Measurements from ENCODE around the gene CEP95. TPM values are rescaled to one million over a fixed set of nuclear protein-coding genes. Genes with fewer than 3 reads are reported as not detected.

Gene CEP95
- polyA plus RNA-seq, 2 of the 4 experiments (the other 2 are of a cell fraction) = 30.0 to 73.0 TPM

DNA sequence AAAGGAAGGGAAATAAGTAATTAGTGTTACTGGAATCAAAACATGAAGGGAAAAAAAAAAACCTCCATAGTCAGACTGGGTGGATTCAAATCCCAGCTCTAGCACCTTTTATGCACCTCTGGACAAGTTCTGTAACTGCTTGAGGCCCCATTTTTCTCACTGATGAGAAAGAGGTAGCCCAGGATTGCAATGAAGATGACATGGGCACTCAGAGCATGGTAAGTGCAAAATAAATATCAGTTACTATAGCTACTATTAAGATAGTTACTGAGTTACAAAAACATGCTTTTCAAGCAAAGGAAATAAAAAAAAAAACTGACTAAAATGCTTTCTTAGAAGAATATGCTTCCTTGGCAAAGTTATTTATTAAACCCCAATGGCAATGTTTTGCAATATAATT is 58.8 kb downstream of the CEP95 start:
- Histone ChIP-seq H3K9me3 (no peaks in the 10 kb centered on the region), H3K27ac (no peak overlapping the region), H3K4me3 (no peak overlapping the region), H3K4me1 (no peaks in the 10 kb centered on the region), H3K4me2 (no peak overlapping the region)
- no peak for TF ChIP-seq JUNB (IDR thresholded peaks at IDR 0.05)
- ATAC-seq = peak; percentile 63 to 73; a peak in 5 of 6 replicates
- POLR2A ChIA-PET = no interaction called here
- DNase-seq (ENCODE audit: low read depth in 1 of 2, low spot score in 1 of 2) = peak in 1 of 2 experiments; percentile 16
- CTCF ChIA-PET = interaction anchor here (0.6 to 1.4 kb wide), 3 partner anchors 17 to 604 kb away, joined by 3 to 4 read pairs (median 3); no protein-coding TSS in a partner anchor
- no peak for FAIRE-seq

DNA sequence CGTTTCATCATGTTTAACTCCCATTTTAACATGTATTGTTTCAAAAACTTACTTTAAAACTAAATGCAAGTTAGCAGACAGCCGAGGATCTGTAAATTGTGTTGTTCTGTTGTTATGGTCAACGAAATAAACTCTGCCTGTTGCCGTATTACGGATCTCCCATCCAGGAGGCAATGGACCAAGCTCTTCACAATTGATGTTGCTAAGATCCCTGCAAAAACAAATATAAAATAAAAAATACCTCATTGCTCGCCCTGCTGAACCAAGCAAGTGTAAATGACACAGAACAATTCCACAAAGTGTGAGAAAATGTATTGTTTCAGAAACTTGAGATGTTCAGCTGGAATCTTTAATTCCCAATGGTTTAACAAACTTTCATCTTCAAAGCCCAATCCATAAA is 65.0 kb downstream of the CEP95 start:
- 94% methylated on average over 6 of the region's 6 CpGs for WGBS (ENCODE audit: missing lambda C conversion rate)
- Histone ChIP-seq H3K4me1 (0 out of 3 replicates have a peak, but pooled peaks cover 4% of the 10 kb centered on the region), H3K4me3 (no peak overlapping the region), H3K27ac (no peak overlapping the region), H3K4me2 (no peak overlapping the region), H3K9me3 (no peaks in the 10 kb centered on the region)
- TF ChIP-seq FOXS1 (CRISPR knock-in tag; IDR thresholded peaks at IDR 0.05) (no peak), ZSCAN20 (CRISPR knock-in tag; IDR thresholded peaks at IDR 0.05) (no peak), ZNF302 (CRISPR knock-in tag; IDR thresholded peaks at IDR 0.05) (no peak), JUNB (IDR thresholded peaks at IDR 0.05) (no peak), EHF (CRISPR knock-in tag; IDR thresholded peaks at IDR 0.05) (no peak), RARB (CRISPR knock-in tag; IDR thresholded peaks at IDR 0.05) (no peak)
- CTCF ChIA-PET = interaction anchor here (1.7 to 1.8 kb wide), 2 partner anchors 24 to 28 kb away, joined by 5 to 6 read pairs; no protein-coding TSS in a partner anchor
- FAIRE-seq (no peak), ATAC-seq (no peak), DNase-seq (ENCODE audit: low read depth in 1 of 2, low spot score in 1 of 2) (no peak)
- POLR2A ChIA-PET = no interaction called here

DNA sequence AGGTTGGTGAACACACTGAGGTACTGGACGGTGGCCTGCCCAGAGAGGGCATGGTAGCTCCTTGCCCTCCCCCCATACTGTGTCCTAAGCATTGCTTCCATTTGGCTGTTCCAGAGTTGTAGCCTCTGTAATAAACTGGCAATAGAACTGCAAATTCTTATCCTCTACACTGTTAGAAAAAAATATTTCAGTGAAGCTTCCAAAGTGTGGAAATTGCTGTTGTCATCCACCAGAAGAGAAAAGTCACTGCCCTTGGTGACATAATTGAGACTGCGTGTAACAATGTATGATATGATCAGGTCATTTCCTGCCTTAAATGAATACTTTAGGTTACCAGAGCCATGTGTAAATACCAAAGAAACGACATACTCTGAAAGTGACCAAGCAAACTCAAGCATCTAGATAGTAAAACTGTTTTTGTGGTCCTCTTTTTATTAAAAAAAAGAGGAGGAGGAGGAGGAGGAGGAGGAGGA is 65.9 kb downstream of the CEP95 start:
- ChIA-PET POLR2A (no interaction called here), CTCF (interaction anchor here (0.8 to 1.8 kb wide), 4 partner anchors 10 to 27 kb away, joined by 3 to 6 read pairs (median 5); no protein-coding TSS in a partner anchor)
- TF ChIP-seq MAZ (IDR thresholded peaks at IDR 0.05; ENCODE audit: borderline replicate concordance, low read depth, low read length) (no peak), KDM1A (IDR thresholded peaks at IDR 0.05; ENCODE audit: low read depth) (no peak), HEYL (CRISPR knock-in tag; IDR thresholded peaks at IDR 0.05) (no peak), SREBF2 (IDR thresholded peaks at IDR 0.05) (no peak), EHF (CRISPR knock-in tag; IDR thresholded peaks at IDR 0.05) (no peak), JUN (IDR thresholded peaks at IDR 0.05) (no peak)
- TF ChIP-seq, protein P1, sequence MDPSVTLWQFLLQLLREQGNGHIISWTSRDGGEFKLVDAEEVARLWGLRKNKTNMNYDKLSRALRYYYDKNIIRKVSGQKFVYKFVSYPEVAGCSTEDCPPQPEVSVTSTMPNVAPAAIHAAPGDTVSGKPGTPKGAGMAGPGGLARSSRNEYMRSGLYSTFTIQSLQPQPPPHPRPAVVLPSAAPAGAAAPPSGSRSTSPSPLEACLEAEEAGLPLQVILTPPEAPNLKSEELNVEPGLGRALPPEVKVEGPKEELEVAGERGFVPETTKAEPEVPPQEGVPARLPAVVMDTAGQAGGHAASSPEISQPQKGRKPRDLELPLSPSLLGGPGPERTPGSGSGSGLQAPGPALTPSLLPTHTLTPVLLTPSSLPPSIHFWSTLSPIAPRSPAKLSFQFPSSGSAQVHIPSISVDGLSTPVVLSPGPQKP (IDR thresholded peaks at IDR 0.05; ENCODE audit: low read depth, low read length) = no peak
- no peak overlapping the region for H3K4me2 ChIP-seq
- FAIRE-seq = no peak
- ATAC-seq = peak in 1 of 2 experiments; percentile 49; a peak in 2 of 6 replicates
- H3K27ac ChIP-seq = 0 out of 6 replicates have a peak overlapping the region, but pooled peaks of 1 of the 2 experiments have one; percentile 7
- no peaks in the 10 kb centered on the region for H3K9me3 ChIP-seq
- 46% methylated on average over 3 of the region's 3 CpGs for WGBS (ENCODE audit: missing lambda C conversion rate)
- 0 out of 3 replicates have a peak, but pooled peaks cover 4% of the 10 kb centered on the region for H3K4me1 ChIP-seq
- DNase-seq (ENCODE audit: low read depth in 1 of 2, low spot score in 1 of 2) = peak in 1 of 2 experiments; percentile 7
- no peak overlapping the region for H3K4me3 ChIP-seq

DNA sequence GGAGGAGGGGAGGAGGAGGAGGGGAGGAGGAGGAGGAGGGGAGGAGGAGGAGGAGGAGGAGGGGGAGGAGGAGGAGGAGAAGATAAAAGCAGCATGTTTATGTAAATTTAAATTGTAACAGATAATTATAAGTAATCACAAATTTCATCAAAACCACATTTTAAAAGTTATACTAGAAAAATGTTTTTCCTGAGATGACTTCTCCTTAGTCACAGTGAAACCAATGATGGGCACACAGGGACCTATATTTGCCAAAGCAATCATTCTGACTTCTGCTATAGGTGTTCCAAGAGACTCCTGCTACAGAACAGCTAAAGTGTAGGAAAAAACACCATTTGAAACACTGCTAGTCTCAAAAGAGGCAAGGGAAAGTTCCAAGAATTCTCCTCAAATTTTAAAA is 66.4 kb downstream of the CEP95 start:
- H3K9me3 ChIP-seq = no peaks in the 10 kb centered on the region
- ATAC-seq (peak in 1 of 2 experiments; percentile 30; a peak in 2 of 6 replicates), DNase-seq (ENCODE audit: low read depth in 1 of 2, low spot score in 1 of 2) (no peak), FAIRE-seq (no peak)
- H3K4me3 ChIP-seq = no peak overlapping the region
- POLR2A ChIA-PET = no interaction called here
- 0 out of 3 replicates have a peak, but pooled peaks cover 4% of the 10 kb centered on the region for H3K4me1 ChIP-seq
- H3K4me2 ChIP-seq = no peak overlapping the region
- CTCF ChIA-PET = interaction anchor here (0.8 to 3.9 kb wide), 6 partner anchors 9 to 178 kb away, joined by 3 to 21 read pairs (median 5); no protein-coding TSS in a partner anchor
- no peak overlapping the region for H3K27ac ChIP-seq
- no peak for TF ChIP-seq CBX8 (IDR thresholded peaks at IDR 0.05)
- no peak for TF ChIP-seq RFX5 (IDR thresholded peaks at IDR 0.05)
- no peak for TF ChIP-seq NR3C1 (IDR thresholded peaks at IDR 0.05)
- TF ChIP-seq TFCP2L1 (CRISPR knock-in tag; IDR thresholded peaks at IDR 0.05) = no peak
- TF ChIP-seq MAZ (IDR thresholded peaks at IDR 0.05; ENCODE audit: borderline replicate concordance, low read depth, low read length) = no peak
- TF ChIP-seq TP53 (CRISPR knock-in tag; IDR thresholded peaks at IDR 0.05) = no peak
- TF ChIP-seq JUN (IDR thresholded peaks at IDR 0.05) = no peak
- no peak for TF ChIP-seq POLR2A (IDR thresholded peaks at IDR 0.05; ENCODE audit: low read length)
- TF ChIP-seq, protein P2, sequence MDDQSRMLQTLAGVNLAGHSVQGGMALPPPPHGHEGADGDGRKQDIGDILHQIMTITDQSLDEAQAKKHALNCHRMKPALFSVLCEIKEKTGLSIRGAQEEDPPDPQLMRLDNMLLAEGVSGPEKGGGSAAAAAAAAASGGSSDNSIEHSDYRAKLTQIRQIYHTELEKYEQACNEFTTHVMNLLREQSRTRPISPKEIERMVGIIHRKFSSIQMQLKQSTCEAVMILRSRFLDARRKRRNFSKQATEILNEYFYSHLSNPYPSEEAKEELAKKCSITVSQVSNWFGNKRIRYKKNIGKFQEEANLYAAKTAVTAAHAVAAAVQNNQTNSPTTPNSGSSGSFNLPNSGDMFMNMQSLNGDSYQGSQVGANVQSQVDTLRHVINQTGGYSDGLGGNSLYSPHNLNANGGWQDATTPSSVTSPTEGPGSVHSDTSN (IDR thresholded peaks at IDR 0.05) = no peak
- TF ChIP-seq ESRRA (IDR thresholded peaks at IDR 0.05; ENCODE audit: borderline replicate concordance, low read length) = no peak
- no peak for TF ChIP-seq CBX2 (IDR thresholded peaks at IDR 0.05; ENCODE audit: borderline replicate concordance, low read depth)
- TF ChIP-seq, protein P3, sequence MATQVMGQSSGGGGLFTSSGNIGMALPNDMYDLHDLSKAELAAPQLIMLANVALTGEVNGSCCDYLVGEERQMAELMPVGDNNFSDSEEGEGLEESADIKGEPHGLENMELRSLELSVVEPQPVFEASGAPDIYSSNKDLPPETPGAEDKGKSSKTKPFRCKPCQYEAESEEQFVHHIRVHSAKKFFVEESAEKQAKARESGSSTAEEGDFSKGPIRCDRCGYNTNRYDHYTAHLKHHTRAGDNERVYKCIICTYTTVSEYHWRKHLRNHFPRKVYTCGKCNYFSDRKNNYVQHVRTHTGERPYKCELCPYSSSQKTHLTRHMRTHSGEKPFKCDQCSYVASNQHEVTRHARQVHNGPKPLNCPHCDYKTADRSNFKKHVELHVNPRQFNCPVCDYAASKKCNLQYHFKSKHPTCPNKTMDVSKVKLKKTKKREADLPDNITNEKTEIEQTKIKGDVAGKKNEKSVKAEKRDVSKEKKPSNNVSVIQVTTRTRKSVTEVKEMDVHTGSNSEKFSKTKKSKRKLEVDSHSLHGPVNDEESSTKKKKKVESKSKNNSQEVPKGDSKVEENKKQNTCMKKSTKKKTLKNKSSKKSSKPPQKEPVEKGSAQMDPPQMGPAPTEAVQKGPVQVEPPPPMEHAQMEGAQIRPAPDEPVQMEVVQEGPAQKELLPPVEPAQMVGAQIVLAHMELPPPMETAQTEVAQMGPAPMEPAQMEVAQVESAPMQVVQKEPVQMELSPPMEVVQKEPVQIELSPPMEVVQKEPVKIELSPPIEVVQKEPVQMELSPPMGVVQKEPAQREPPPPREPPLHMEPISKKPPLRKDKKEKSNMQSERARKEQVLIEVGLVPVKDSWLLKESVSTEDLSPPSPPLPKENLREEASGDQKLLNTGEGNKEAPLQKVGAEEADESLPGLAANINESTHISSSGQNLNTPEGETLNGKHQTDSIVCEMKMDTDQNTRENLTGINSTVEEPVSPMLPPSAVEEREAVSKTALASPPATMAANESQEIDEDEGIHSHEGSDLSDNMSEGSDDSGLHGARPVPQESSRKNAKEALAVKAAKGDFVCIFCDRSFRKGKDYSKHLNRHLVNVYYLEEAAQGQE (IDR thresholded peaks at IDR 0.05) = no peak
- no peak for TF ChIP-seq POLR2AphosphoS2 (conservative IDR thresholded peaks at IDR 0.05; ENCODE audit: low read length)
- no peak for TF ChIP-seq MAFK (IDR thresholded peaks at IDR 0.05; ENCODE audit: partially characterized antibody)
- TF ChIP-seq, protein P4, sequence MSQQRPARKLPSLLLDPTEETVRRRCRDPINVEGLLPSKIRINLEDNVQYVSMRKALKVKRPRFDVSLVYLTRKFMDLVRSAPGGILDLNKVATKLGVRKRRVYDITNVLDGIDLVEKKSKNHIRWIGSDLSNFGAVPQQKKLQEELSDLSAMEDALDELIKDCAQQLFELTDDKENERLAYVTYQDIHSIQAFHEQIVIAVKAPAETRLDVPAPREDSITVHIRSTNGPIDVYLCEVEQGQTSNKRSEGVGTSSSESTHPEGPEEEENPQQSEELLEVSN (IDR thresholded peaks at IDR 0.05; ENCODE audit: borderline replicate concordance, low read depth) = no peak
- TF ChIP-seq SREBF2 (IDR thresholded peaks at IDR 0.05) = no peak
- TF ChIP-seq RNF2 (IDR thresholded peaks at IDR 0.05; ENCODE audit: borderline replicate concordance, low read depth) = no peak
- no peak for TF ChIP-seq RARB (CRISPR knock-in tag; IDR thresholded peaks at IDR 0.05)

All from A549 (cell line).